GM21390 (cell line): ENCODE data around the gene PXN.

Experiments
- ATAC-seq: cut with Tn5 transposase; IDR thresholded peaks from one replicate; pipeline ENCODE4 v1.9.1; 2021; ENCODE audit not compliant: unreplicated experiment

Gene PXN

GRCh38 chr12:120265473-120266179 lies at the start of gene PXN:
Gene PXN (minus strand): TSS chr12:120265730. CDS start chr12:120265629, 101 bp downstream.
- peak; percentile 79 for ATAC-seq

DNA sequence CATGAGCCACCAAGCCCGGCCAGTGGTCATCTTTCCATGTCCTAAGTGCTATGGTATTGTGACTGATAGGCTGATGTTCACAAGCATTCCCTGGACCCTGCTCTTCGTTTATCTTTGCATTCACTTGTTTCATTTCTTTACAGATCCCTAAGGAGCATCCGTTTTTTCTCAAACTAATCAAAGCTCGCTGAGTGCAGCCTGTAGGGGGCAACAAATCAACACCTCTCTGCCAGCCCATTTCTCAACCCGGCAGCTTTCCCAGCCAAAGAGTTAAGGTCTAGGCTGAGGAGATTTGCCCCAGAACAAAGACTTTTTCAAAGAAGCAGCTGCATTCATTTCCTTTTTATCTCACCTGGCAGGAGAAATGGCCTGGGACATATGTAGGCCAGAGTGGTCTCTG lies 48.7 kb upstream of the PXN start:
- ATAC-seq = no peak

GRCh38 chr12:120301962-120302815 lies 36.7 kb upstream of the PXN start, which contains the start of gene SIRT4:
Gene SIRT4 (plus strand): TSS chr12:120302321. CDS start chr12:120303562, 1,241 bp downstream.
- ATAC-seq = peak; percentile 100

GRCh38 chr12:120292661-120293531 lies 27.4 kb upstream of the PXN start, which contains the start of gene RNU4-1:
Gene RNU4-1 (minus strand): TSS chr12:120293237.
- peak; percentile 58 for ATAC-seq

GRCh38 chr12:120292411-120292660 lies 26.8 kb upstream of the PXN start:
- no peak for ATAC-seq

GRCh38 chr12:120290609-120291305 lies 25.2 kb upstream of the PXN start:
- no peak for ATAC-seq

GRCh38 chr12:120287491-120287890 lies 22.0 kb upstream of the PXN start:
- no peak for ATAC-seq

- no peak for ATAC-seq
These were observed 21.4 kb upstream of the PXN start for GRCh38 chr12:120286768-120287490.

- ATAC-seq = no peak
These were observed 18.9 kb upstream of the PXN start for GRCh38 chr12:120284381-120284780.

DNA sequence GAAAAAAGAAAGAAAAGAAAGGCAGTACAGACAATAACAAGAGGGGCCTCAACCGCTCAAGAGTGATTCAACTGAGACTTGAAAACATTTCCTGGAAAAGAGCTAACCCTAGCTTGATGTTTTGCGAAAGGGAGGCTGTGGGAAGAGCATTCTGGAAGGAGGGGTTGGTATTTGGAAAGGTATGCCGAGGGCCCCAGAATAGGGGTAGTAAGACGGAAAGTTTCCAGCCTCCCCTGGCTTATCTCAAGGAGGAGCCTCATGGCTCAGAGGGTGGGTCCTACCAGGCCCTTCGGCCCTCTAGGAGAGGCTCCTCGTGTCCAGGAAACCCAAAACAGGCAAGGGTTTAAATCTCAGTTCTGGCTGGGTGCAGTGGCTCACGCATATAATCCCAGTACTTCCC lies 17.8 kb upstream of the PXN start:
- no peak for ATAC-seq

DNA sequence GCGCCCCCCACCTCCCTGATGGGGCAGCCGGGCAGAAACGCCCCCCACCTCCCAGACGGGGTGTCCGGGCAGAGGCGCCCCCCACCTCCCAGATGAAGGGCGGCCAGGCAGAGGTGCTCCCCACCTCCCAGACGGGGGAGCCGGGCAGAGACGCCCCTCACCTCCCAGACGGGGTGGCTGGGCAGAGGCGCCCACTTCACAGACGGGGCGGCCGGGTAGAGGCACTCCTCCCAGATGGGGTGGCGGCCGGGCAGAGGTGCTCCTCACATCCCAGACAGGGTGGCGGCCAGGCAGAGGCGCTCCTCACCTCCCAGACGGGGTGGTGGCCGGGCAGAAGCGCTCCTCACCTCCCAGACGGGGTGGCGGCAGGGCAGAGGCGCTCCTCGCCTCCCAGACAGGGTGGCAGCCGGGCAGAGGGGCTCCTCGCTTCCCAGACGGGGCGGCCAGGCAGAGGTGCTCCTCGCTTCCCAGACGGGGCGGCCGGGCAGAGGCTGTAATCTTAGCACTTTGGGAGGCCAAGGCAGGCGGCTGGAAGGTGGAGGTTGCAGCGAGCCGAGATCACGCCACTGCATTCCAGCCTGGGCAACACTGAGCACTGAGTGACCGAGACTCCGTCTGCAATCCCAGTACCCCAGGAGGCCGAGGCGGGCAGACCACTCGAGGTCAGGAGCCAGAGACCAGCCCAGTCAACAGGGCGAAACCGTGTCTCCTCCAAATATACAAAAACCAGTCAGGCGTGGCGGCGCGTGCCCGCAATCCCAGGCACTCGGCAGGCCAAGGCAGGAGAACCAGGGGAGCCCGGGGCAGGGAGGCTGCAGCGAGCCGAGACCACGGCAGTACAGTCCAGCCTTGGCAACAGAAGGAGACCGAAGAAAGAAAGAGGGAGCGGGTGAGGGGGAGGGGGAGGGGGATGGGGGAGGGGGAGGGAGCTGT lies 12.9 kb upstream of the PXN start:
- no peak for ATAC-seq

DNA sequence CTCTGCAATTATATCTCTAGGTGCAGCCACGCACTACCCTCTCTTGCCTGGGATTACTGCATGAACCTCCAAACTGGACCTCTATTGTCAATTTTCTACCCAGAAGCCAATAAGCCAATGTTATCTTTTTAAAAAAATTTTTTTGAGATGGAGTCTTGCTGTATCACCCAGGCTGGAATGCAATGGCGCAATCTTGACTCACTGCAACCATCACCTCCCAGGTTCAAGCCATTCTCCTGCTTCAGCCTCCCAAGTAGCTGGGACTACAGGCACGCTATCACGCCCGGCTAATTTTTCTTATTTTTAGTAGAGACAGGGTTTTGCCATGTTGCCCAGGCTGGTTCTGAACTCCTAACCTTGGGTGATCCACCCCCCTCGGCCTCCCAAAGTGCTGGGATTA lies 11.2 kb upstream of the PXN start:
- no peak for ATAC-seq

DNA sequence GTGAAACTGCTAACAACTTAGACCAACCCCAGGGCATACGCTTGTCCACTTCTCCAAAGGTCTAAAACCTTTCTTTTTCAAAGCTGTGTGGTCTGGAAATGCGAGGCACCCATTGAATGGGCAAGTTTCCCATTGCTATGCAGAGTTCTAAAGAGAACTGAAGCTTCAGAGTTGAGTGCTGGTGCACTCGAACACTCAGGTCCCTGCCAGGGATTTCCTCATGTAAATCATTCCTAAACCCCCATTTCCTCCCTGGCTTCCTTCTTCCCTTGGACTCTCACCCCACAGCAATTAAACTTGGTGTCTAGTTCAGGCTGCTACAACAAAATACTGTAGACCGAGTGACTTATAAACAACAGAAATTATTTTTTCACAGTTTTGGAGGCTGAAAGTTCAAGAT lies 2.2 kb upstream of the PXN start:
- ATAC-seq = no peak

DNA sequence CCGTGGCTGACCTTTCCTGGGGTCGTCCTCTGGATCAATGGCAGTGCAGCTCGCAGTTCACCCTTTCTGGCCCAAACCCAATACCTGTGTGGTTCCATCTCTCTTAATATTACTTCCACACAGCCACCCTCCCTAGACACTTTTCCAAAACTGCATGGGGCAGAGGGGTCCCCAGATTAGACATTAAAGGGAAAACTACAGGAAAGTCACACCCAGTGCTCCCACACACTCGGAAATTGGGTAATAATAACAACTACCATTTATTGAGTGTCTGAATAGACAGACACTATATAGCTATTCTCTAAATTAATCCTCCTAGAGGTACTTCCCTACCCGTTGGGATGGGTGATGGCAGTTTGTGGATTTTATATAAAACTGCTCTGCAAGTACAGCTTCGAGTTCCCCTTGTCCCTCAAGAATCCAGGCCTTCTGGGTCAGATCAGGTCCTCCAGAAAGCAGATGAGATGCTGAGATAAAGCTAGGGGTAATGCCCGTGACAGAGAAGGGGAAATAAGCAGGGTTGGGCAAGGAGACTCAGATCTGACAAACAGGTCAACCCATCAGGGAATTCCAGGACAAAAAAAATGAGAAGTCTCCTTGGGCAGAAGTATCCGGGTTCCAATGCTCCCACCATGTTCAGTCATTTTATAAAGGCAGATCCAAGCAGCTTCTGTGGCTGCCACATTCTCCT lies 795 bp upstream of the PXN start:
- ATAC-seq = no peak

GRCh38 chr12:120264904-120265472 lies 542 bp downstream of the PXN start:
- peak; percentile 27 for ATAC-seq

GRCh38 chr12:120264086-120264903 lies 1.2 kb downstream of the PXN start:
- no peak for ATAC-seq

DNA sequence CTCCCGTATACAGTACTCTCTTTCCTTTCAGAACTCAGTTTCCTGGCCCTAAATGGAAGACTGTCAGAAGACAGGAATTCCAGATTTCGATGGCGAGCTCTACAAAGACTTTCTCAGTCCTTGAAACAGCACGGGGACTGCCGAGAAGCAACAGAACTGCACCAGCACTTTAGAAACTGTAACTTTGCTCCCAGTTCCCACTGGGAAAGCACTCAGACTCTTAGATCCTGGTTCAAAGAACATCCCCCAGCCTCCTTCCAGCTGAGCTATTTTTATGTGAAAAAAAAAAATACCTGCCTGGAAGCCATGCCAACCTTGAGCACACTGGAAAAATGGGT lies 1.8 kb downstream of the PXN start:
- ATAC-seq = no peak
